Inflammatory macrophage treated with lipopolysaccharide for 4 hours (primary cell): ENCODE data around the gene GOLGA6A.
"Not testable (repeated sequence)": the region's sequence is repeated elsewhere in the genome, so short reads cannot be mapped to it uniquely, and the experiment has no call there.

Experiments
- DNase-seq: peaks from one replicate; pipeline ENCODE4 v3.0.0-alpha.2; 2020

The GOLGA6A gene

DNA sequence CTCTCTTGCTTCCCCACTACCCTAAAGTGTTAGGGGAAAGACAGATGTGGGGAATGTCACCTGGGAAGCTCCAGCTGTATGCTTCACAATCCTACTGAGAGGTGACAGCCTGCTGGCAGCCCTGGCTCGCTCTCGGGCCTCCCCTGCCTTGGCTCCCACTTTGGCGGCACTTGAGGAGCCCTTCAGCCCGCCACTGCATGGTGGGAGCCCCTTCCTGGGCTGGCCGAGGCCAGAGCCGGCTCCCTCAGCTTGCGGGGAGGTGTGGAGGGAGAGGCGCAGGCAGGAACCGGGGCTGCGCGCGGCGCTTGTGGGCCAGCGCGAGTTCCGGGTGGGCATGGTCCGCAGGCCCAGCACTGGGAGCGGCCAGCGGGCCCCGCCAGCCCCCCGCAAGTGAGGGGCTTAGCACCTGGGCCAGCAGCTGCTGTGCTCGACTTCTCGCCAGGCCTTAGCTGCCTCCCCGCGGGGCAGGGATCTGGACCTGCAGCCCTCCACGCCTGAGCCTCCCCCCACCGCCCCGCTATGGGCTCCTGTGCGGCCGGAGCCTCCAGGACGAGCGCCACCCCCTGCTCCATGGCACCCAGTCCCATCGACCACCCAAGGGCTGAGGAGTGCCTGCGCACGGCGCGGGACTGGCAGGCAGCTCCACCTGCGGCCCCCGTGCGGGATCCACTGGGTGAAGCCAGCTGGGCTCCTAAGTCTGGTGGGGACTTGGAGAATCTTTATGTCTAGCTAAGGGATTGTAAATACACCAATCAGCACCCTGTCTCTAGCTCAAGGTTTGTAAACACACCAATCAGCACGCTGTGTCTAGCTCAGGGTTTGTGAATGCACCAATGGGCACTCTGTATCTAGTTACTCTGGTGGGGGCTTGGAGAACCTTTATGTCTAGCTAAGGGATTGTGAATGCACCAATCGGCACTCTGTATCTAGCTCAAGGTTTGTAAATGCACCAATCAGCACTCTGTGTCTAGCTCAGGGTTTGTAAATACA is 29.8 kb downstream of the GOLGA6A start:
- not testable (repeated sequence) for DNase-seq

DNA sequence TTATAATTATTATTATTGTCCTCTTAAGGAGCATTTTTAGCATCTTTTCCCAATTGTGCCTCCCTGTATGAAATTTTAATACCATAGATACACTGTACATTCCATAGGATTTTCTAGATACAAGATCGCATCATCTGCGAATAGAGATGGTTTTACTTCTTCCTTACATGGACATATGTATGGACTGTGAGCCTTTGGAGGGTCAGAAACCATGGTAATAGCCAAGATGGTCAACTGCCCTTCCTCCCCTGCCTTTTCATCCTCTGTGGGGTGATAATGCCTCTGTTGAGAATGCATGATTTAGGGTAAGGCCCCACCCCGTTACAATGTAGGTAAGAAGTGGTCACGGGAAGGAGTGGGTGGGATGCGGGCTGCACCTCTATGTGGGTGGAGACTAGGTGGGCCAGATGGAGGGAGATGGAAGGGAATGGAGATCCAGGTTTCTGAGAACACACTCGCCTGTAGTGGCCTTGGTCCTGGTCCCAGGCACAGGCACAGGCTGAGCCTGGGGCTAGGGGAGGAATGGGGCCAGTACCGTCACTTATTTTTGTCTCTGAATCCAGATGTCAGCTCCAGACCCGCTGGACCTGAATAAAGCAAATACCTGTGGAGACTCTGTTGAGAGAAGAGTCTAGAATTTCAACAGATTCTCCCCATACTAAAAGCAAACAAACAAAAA is 31.7 kb downstream of the GOLGA6A start:
- DNase-seq = no peak

DNA sequence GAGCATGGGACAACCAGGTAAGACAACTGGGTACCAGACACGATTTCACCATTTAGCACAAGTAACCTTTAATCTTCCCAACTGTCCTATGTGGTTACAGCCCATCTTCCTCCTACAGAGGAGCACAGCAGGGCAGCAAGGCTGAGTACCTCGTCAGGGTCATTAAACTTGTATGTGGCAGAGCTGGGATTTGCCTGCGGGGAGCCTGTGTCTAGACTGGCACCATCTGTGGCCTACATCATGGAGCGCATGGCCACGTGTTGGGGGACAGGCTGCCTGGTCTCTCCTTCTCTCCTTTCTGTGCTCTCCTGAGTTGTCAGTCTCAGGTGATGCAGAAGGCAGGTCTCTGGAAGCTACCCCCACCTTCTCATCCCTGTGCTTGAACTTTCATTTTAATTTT is 32.2 kb downstream of the GOLGA6A start:
- DNase-seq = no peak

- DNase-seq = no peak
Observed at GRCh38 chr15:74046275-74046674, 36.1 kb downstream of the GOLGA6A start.

DNA sequence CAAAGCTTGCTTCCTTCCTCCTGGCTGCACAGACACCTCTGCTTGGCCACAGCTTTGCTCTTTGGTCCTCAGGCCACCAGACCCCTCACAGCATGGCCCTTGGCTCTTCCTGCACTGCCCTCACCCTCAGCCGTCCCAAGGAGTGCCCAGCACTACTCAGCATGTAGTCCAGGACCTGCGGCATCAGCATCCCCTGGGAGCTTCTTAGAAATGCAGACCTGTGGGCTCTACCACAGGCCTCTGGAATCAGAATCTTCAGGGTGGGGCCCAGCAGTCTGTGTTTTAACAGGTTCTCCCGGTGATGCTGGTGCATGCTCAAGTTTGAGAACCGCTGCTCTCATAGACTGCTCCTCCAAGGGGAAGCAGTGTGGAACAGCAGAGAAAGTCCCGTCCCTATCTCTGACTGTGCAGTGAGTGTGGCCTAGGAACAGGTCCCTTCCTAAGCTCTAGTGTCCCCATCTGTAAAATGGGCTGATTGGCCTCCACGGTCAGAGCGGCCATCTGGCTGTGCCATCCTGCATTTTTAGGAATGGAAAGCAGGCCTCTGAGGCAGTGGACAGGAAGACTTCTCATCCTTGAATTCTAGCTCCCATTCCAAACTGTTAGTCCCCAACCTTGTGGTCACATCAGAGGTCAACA is 36.6 kb downstream of the GOLGA6A start:
- no peak for DNase-seq

DNA sequence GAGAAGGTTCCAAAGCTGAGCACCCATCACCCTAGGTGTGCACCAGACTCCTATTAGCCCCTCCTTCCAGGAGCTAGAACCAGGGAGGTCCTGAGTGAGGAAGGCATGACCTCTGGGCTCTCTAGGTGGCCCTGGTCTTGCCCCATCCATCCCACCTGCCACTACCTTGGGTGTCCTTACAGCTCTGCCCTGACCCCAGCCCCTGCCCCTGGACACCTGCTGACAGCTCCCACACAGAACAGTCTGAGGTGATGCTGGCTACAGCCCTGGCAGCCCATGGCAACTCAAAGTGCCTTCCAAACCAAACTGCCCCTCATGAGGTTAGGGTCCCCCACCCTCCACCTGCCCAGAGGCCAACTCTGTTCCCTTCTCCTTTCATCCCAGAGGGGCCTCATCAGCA is 37.2 kb downstream of the GOLGA6A start:
- DNase-seq = no peak

GRCh38 chr15:74044267-74045110 is 37.9 kb downstream of the GOLGA6A start:
- no peak for DNase-seq

- no peak for DNase-seq
Observed at GRCh38 chr15:74043425-74044266, 38.7 kb downstream of the GOLGA6A start.

- DNase-seq = no peak
Observed at GRCh38 chr15:74042603-74043424, 39.5 kb downstream of the GOLGA6A start.

GRCh38 chr15:74041777-74042435 is 40.4 kb downstream of the GOLGA6A start:
- no peak for DNase-seq

GRCh38 chr15:74041311-74041756 is 41.0 kb downstream of the GOLGA6A start:
- no peak for DNase-seq

DNA sequence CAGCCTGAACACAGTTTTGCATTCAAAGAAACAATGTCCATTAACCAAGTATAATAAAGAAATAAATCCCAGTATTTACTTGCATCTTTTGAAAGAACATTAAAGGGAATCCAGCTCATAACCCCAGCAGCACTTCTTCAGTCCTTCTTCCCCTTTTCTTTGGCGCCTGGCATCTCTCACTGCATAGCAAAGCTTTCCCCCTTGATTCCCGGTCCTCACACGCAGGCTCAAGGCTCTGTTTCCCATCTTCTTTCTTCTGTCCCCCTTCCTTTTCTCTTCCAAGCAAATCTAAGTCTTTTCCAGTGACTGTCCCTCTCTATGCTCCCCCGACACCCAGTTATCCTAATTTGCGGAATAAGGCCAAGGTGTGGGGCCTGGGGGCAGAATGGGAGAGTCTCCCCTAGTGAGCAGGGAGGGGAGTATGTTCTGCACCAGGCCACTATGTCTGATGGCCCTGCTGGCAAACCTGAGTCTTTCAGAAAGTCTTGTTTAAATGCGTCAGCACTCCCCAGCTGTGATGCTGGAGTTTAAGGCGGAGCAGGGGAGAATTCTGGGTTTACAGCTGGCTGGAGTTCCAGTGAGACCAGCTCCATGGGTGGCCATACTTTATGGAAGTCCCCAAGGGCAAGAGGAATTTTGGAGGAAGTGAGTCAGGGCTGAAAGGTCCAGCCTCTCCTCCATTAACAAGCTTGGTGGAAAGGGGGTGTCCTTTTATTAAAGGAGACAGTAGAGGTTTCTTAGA is 42.1 kb downstream of the GOLGA6A start:
- DNase-seq = no peak

GRCh38 chr15:74039656-74040010 is 42.7 kb downstream of the GOLGA6A start:
- DNase-seq = no peak

GRCh38 chr15:74038707-74039655 is 43.4 kb downstream of the GOLGA6A start:
- DNase-seq = no peak

DNA sequence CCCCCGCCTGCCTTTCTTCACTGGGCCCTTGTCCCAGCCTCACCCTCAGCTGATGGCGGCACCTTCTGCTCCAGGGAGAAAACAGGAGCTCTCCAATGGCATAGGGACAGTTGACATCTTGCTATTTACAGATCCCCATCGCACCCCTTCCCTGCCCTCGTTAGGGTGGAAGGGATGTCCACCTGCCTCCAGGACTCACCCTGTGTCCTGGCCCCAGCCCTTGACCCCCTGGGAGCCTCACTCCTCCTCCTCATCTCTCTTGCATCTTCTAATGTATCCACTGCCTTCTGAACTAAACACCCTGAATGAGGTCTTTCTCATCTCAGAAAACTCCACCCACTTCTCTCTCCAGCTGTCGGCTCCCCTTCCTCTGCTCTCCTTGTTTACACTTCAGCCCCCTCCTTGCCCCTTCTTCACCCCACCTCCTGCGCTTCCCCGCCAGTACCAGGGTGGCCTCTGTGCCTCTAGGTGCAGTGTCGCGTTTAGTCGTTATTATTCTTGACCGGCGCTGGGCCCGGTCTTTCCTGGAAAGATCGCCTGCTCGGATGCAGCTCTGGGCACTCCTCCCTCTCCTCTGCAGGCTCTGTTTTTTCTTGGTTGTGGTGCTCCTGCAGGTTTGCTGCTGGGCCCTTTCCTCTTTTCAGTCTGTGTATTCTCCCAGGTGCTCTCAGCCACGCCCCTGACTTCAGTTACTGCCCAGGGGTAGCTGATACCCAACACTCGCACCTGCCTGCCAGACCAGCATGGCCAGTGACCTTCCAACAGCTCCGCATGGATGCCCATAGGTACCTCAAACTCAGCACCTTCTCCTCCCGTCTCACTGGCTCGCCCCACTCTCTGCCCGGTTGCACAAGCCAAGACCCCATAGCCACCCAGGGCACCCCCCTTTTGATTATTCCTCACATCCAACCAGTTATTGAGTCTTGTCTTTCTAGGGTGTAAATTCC is 44.9 kb downstream of the GOLGA6A start:
- DNase-seq = no peak

DNA sequence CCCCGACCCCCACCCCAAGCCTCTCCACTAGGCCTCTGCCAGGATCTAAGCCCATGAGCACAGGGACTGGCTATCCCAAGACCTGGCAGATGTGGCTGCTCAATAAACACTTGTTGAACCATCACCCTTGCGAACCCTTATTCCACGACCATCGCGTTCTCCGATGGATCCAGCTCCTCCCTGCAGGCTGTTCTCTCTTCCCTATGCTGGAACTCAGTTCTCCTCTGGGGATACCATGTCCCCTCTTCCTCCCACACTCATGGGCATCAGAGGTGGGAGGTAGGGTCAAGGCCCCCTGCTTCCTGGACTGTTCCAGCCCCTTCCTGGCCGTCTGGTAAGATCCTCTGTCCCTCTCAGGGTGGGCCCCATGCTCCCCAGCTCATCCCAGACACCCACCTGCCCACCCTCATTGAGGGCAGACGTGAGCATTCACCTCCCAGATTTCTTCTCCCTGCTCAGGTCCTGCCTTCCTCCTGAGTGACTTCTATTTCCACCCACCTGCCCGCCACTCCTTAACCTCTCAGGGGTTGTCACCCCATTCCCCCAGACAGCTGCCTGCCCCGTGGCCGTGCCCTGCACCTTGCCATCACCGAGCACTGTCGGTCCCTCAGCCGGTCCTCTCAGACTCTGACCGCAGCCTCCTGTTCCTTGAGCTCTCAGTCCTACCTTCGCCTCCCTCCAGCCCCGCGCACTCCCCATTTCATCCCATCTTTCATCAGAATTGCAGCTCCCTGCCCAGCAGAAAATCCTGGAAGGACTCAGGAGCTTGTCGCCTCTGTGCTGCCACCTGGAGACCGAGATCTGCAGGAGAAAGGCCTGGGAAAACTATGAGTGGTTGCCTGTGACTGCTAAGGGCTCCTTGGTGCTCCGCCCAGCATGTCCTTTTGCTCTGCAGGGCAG is 45.8 kb downstream of the GOLGA6A start:
- DNase-seq = no peak
